HepG2 (cell line): ENCODE data around the gene CCDC88B. TPM values are rescaled to one million over a fixed set of nuclear protein-coding genes. Genes with fewer than 3 reads are reported as not detected.

Experiments used
- ATF7-NPFF ChIP-seq: sonication (generic); formaldehyde crosslinking; IDR thresholded peaks from 2 replicates; pipeline ENCODE4 v1.8.1; 2023; ENCODE audit warnings: mild to moderate bottlenecking, low read depth, missing genetic modification reagents, moderate library complexity
- KDM5B ChIP-seq: sonication (generic); formaldehyde crosslinking; IDR thresholded peaks from 2 replicates; pipeline ENCODE4 v1.4.0; 2020; ENCODE audit warnings: missing genetic modification reagents, mild to moderate bottlenecking, borderline replicate concordance
- MEF2D ChIP-seq: sonication (generic); formaldehyde crosslinking; IDR thresholded peaks from 2 replicates; pipeline ENCODE4 v1.5.1; 2020; ENCODE audit warnings: mild to moderate bottlenecking, missing genetic modification reagents
- MYC ChIP-seq: sonication (generic); formaldehyde crosslinking; IDR thresholded peaks from 2 replicates; pipeline ENCODE4 v1.9.0; 2021; ENCODE audit warnings: missing genetic modification reagents, borderline replicate concordance
- NFE2L2 ChIP-seq: fragments of 150-350 bp; IDR thresholded peaks from 2 replicates; pipeline ENCODE4 v1.6.1; 2014; ENCODE audit warnings: low read length
- NKX3-1 ChIP-seq: sonication (generic); formaldehyde crosslinking; IDR thresholded peaks from 2 replicates; pipeline ENCODE4 v1.5.0; 2020; ENCODE audit warnings: missing genetic modification reagents
- NR2F2 ChIP-seq: IDR thresholded peaks from 2 replicates; pipeline ENCODE4 v1.6.1; 2012; ENCODE audit warnings: low read depth, inconsistent platforms, borderline replicate concordance
- PHF20 ChIP-seq: sonication (generic); formaldehyde crosslinking; IDR thresholded peaks from 2 replicates; pipeline ENCODE4 v1.5.0; 2020; ENCODE audit warnings: mild to moderate bottlenecking, missing genetic modification reagents
- RAD21 ChIP-seq: fragments of 450-650 bp; formaldehyde crosslinking; IDR thresholded peaks from 2 replicates; pipeline ENCODE4 v1.5.0; 2020; ENCODE audit warnings: mild to moderate bottlenecking
- REPIN1 ChIP-seq: sonication (generic); formaldehyde crosslinking; IDR thresholded peaks from 2 replicates; pipeline ENCODE4 v1.8.0; 2022; ENCODE audit warnings: missing genetic modification reagents, low read depth, mild to moderate bottlenecking, borderline replicate concordance
- REXO4 ChIP-seq: sonication (generic); formaldehyde crosslinking; IDR thresholded peaks from 2 replicates; pipeline ENCODE4 v1.8.0; 2022; ENCODE audit warnings: missing genetic modification reagents, mild to moderate bottlenecking, borderline replicate concordance
- SMAD9 ChIP-seq: sonication (generic); formaldehyde crosslinking; IDR thresholded peaks from 2 replicates; pipeline ENCODE4 v1.5.1; 2020; ENCODE audit warnings: mild to moderate bottlenecking, missing genetic modification reagents
- ZBTB1 ChIP-seq: sonication (generic); formaldehyde crosslinking; IDR thresholded peaks from 2 replicates; pipeline ENCODE4 v1.4.0; 2020; ENCODE audit warnings: missing genetic modification reagents, borderline replicate concordance
- ZKSCAN8 ChIP-seq: IDR thresholded peaks from 2 replicates; pipeline ENCODE4 v1.6.1; 2016; ENCODE audit warnings: borderline replicate concordance, missing genetic modification reagents, missing compliant biosample characterization
- ZMAT3 ChIP-seq: sonication (generic); formaldehyde crosslinking; conservative IDR thresholded peaks from 2 replicates; pipeline ENCODE4 v1.7.0; 2021; ENCODE audit warnings: missing genetic modification reagents
- ZNF124 ChIP-seq: sonication (generic); formaldehyde crosslinking; IDR thresholded peaks from 2 replicates; pipeline ENCODE4 v1.4.0; 2020; ENCODE audit warnings: missing genetic modification reagents
- ZNF382 ChIP-seq: sonication (generic); formaldehyde crosslinking; IDR thresholded peaks from 2 replicates; pipeline ENCODE4 v1.5.0; 2020; ENCODE audit warnings: missing genetic modification reagents, mild to moderate bottlenecking, borderline replicate concordance
- ZNF44 ChIP-seq: sonication (generic); formaldehyde crosslinking; IDR thresholded peaks from 2 replicates; pipeline ENCODE4 v1.5.1; 2020; ENCODE audit warnings: mild to moderate bottlenecking, missing genetic modification reagents
- ZNF781 ChIP-seq: sonication (generic); formaldehyde crosslinking; IDR thresholded peaks from 2 replicates; pipeline ENCODE4 v1.5.1; 2020; ENCODE audit warnings: borderline replicate concordance, mild to moderate bottlenecking, missing genetic modification reagents; ENCODE audit errors: not compliant biosample characterization
- ZNF879 ChIP-seq: sonication (generic); formaldehyde crosslinking; IDR thresholded peaks from 2 replicates; pipeline ENCODE4 v1.8.1; 2023; ENCODE audit warnings: missing genetic modification reagents
- polyA plus RNA-seq, 8 experiments: library from polyadenylated mRNA; depleted of rRNA in 3 of 8; stranded (reverse) in 7 of 8; unstranded in 1 of 8; fragments of >200 nt; fragmentation: Illumina TruSeq in 4 of 8; extraction: Trizol in 4 of 8; gene quantifications; 2 replicates each; pipeline versions ENCODE4 v1.2.1 to v1.2.3, GENCODE V29; 2011 to 2016; ENCODE audit warnings: low read depth in 4 of 8, missing spikeins in 1 of 8, mixed read lengths in 1 of 8; ENCODE audit not compliant: insufficient read depth in 1 of 8
- total RNA-seq, 5 experiments: library from RNA; depleted of rRNA; stranded (reverse); fragments of >200 nt; fragmentation: Illumina TruSeq; extraction: Trizol; gene quantifications; 2 replicates each; pipeline ENCODE4 v1.2.3, GENCODE V29; 2016; ENCODE audit warnings: low read depth in 1 of 5
- TF ChIP-seq, protein P1 (sequence below): sonication (generic); formaldehyde crosslinking; IDR thresholded peaks from 2 replicates; pipeline ENCODE4 v1.8.1; 2023; ENCODE audit warnings: mild to moderate bottlenecking, missing genetic modification reagents
- TF ChIP-seq, protein P2 (sequence below): sonication (generic); formaldehyde crosslinking; IDR thresholded peaks from 2 replicates; pipeline ENCODE4 v1.4.0; 2020; ENCODE audit warnings: mild to moderate bottlenecking, missing genetic modification reagents
- TF ChIP-seq, protein P3 (sequence below): sonication (generic); formaldehyde crosslinking; IDR thresholded peaks from 2 replicates; pipeline ENCODE4 v1.4.0; 2020; ENCODE audit warnings: mild to moderate bottlenecking, low read depth, missing genetic modification reagents
- TF ChIP-seq, protein P4 (sequence below): IDR thresholded peaks from 2 replicates; pipeline ENCODE4 v1.6.1; 2018; ENCODE audit warnings: missing genetic modification reagents

CCDC88B gene
- total and polyA plus RNA-seq, 2 of the 13 experiments (the other 11 are each of a cell fraction or from before 2014, with no cell fraction given), result 3.6 to 4.8 TPM

DNA sequence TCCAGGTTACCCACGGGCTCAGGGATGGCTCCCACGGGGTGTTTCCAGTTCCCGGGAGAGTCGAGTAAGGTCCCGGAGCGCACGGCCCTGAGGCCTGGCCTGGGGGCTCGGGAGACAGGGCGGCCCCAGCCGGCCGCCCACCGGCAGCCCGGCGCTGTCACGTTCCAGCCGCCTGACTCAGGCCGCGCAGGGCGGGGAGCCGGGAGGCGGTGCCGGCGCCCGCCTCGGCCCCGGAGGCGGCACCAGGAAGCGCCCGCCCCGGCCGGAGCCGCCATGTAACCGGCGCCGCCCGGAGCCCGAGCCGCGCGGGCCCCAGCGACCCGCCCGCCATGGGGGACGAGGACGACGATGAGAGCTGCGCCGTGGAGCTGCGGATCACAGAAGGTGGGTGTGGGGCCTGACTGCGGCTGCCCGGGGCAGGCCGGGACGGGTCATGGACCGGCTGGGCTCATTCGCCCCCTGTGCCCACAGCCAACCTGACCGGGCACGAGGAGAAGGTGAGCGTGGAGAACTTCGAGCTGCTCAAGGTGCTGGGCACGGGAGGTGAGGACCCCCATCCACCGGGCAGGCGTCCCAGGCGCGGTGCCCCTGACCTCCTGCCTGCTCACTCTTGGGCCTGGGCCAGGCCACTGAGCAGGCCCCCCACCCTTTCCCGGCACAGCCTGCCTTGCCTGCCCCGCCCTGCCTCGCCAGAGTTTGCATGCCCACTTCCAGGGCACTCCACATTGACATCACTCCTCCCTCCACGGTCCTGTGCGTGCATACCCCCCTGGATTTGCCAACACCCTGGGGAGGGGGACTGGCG, 19.1 kb downstream of the CCDC88B start, which contains the start of gene RPS6KA4 (continued):
- TF ChIP-seq, protein P1, sequence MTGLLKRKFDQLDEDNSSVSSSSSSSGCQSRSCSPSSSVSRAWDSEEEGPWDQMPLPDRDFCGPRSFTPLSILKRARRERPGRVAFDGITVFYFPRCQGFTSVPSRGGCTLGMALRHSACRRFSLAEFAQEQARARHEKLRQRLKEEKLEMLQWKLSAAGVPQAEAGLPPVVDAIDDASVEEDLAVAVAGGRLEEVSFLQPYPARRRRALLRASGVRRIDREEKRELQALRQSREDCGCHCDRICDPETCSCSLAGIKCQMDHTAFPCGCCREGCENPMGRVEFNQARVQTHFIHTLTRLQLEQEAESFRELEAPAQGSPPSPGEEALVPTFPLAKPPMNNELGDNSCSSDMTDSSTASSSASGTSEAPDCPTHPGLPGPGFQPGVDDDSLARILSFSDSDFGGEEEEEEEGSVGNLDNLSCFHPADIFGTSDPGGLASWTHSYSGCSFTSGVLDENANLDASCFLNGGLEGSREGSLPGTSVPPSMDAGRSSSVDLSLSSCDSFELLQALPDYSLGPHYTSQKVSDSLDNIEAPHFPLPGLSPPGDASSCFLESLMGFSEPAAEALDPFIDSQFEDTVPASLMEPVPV (CRISPR knock-in tag), result no peak
- TF ChIP-seq, protein P2, sequence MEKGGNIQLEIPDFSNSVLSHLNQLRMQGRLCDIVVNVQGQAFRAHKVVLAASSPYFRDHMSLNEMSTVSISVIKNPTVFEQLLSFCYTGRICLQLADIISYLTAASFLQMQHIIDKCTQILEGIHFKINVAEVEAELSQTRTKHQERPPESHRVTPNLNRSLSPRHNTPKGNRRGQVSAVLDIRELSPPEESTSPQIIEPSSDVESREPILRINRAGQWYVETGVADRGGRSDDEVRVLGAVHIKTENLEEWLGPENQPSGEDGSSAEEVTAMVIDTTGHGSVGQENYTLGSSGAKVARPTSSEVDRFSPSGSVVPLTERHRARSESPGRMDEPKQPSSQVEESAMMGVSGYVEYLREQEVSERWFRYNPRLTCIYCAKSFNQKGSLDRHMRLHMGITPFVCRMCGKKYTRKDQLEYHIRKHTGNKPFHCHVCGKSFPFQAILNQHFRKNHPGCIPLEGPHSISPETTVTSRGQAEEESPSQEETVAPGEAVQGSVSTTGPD (CRISPR knock-in tag), result no peak
- TF ChIP-seq REPIN1 (no peak), ZNF44 (CRISPR knock-in tag) (no peak), MYC (CRISPR knock-in tag) (0 out of 2 replicates have a peak, but pooled peaks have one; percentile 21), SMAD9 (CRISPR knock-in tag) (peak; percentile 74; the same call in 1 of the 2 replicates), ZMAT3 (CRISPR knock-in tag) (no peak), KDM5B (CRISPR knock-in tag) (0 out of 2 replicates have a peak, but pooled peaks have one; percentile 49), NKX3-1 (no peak), NR2F2 (no peak), ZNF382 (CRISPR knock-in tag) (no peak), ATF7-NPFF (CRISPR knock-in tag) (no peak; the same call in 1 of the 2 replicates), ZNF781 (no peak), NFE2L2 (no peak), ZKSCAN8 (CRISPR knock-in tag) (no peak), RAD21 (CRISPR knock-in tag) (peak; percentile 14; the same call in 1 of the 2 replicates), MEF2D (CRISPR knock-in tag) (no peak), ZNF124 (CRISPR knock-in tag) (no peak), REXO4 (no peak), ZBTB1 (CRISPR knock-in tag) (no peak), PHF20 (CRISPR knock-in tag) (0 out of 2 replicates have a peak, but pooled peaks have one; percentile 44), ZNF879 (CRISPR knock-in tag) (no peak)
- TF ChIP-seq, protein P3, sequence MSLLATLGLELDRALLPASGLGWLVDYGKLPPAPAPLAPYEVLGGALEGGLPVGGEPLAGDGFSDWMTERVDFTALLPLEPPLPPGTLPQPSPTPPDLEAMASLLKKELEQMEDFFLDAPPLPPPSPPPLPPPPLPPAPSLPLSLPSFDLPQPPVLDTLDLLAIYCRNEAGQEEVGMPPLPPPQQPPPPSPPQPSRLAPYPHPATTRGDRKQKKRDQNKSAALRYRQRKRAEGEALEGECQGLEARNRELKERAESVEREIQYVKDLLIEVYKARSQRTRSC (CRISPR knock-in tag), result no peak
- TF ChIP-seq, protein P4, sequence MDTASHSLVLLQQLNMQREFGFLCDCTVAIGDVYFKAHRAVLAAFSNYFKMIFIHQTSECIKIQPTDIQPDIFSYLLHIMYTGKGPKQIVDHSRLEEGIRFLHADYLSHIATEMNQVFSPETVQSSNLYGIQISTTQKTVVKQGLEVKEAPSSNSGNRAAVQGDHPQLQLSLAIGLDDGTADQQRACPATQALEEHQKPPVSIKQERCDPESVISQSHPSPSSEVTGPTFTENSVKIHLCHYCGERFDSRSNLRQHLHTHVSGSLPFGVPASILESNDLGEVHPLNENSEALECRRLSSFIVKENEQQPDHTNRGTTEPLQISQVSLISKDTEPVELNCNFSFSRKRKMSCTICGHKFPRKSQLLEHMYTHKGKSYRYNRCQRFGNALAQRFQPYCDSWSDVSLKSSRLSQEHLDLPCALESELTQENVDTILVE (CRISPR knock-in tag), result no peak
